HG03095 (cell line): ENCODE measurements around the gene SLC25A33.

Experiments used
- ATAC-seq: cut with Tn5 transposase; IDR thresholded peaks from one replicate; pipeline ENCODE4 v1.9.1; 2021; ENCODE audit warnings: moderate library complexity; ENCODE audit not compliant: unreplicated experiment

Gene SLC25A33

DNA sequence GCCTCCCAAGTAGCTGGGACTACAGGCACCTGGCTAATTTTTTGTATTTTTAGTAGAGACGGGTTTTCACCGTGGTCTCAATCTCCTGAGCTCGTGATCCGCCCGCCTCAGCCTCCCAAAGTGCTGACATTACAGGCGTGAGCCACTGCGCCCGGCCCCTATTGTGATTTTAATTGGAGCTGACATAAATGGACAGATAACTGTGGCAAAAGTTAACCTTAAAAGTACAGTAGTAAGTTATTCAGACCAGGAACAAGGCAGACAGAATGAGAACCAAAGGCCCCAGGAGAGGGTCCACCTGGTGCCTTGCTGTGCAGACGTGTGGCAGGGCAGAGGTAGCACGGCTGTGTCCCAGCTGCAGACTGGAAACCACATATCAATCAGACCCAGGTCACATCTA is 60.5 kb downstream of the SLC25A33 start:
- no peak for ATAC-seq

DNA sequence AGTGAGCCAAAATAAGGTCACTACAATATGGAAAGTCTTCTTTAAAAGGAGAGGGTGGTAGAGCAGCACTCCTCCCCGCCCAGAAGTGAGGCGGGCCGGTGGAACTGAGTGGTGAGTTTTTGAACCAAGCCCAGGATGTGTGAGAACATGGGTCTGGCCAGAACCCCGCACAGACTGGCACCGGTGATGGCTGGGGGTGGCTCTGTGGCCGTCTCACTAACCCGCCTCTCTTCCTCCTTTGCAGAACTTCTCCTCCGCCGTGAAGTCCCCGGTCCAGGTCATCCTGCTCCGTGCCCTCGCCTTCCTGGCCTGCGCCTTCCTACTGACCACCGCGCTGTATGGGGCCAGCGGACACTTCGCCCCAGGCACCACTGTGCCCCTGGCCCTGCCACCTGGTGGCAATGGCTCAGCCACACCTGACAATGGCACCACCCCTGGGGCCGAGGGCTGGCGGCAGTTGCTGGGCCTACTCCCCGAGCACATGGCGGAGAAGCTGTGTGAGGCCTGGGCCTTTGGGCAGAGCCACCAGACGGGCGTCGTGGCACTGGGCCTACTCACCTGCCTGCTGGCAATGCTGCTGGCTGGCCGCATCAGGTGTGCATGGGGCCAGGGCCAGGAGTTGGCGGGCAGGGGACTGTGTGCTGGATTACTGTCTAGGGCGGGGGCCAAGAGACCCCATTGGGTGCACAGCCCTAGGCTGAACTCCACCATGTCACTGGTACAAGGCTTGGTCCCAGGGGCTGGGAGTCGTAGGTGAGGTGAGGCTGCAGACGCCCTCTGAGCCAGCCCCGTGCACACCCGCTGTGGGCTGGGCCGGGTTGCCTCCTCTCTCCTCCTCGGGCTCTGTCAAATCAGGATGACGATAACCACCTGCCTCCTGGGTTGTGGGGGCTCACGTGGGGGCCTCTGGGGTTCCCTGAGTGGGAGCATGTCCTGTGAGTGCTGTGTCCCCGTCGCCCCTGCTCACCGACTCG is 61.9 kb downstream of the SLC25A33 start:
- no peak for ATAC-seq

DNA sequence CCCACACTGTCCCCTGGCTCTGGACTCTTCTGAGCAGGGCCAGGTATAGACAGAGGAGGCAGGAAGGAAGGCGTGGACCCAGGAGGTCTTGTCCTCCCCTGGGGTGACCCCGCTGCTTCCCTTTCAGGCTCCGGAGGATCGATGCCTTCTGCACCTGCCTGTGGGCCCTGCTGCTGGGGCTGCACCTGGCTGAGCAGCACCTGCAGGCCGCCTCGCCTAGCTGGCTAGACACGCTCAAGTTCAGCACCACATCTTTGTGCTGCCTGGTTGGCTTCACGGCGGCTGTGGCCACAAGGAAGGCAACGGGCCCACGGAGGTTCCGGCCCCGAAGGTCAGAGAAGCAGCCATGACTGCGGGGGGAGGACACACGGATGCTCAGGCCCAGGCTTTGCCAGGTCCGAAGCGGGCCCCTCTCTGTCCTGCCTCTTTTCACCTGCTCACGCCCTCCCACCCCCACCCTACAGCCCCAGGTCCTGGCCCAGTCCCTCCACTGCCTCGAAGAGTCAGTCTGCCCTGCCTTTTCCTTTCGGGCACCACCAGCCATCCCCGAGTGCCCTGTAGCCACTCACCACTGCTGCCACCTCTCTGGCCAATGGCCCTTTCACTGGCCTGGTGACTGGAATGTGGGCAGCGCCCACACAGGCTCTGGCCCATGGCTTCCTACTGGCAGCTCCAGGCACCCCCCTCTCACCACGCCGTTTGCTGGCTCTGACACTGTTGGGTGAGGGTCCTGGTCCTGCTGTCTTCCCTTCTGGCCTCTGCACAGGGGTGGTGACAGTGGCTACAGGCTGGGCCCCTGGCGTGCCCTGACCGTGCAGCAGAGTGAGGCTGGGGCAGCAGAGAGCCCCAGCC is 62.9 kb downstream of the SLC25A33 start:
- ATAC-seq, result no peak

DNA sequence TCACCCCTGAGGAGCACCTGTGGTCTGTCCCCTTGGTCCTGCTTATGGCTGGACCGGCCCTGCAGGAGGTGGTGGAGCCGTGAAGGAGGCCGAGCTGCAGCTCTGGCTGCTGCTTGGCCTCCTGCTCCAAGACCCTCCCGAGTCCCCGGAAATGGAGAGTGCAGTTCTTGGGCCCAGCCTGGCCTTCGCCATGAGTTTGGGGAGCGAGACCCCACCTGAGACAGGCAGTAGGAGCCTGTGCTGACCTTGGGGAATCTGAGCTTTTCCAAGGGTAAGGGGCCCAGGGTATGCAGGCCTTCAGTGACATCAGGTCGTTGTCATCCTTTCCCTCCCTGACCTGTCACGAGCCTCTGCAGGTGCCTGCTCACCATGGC is 63.5 kb downstream of the SLC25A33 start:
- ATAC-seq, result no peak

- ATAC-seq, result no peak
These were observed 64.0 kb downstream of the SLC25A33 start for GRCh38 chr1:9603307-9603706.

DNA sequence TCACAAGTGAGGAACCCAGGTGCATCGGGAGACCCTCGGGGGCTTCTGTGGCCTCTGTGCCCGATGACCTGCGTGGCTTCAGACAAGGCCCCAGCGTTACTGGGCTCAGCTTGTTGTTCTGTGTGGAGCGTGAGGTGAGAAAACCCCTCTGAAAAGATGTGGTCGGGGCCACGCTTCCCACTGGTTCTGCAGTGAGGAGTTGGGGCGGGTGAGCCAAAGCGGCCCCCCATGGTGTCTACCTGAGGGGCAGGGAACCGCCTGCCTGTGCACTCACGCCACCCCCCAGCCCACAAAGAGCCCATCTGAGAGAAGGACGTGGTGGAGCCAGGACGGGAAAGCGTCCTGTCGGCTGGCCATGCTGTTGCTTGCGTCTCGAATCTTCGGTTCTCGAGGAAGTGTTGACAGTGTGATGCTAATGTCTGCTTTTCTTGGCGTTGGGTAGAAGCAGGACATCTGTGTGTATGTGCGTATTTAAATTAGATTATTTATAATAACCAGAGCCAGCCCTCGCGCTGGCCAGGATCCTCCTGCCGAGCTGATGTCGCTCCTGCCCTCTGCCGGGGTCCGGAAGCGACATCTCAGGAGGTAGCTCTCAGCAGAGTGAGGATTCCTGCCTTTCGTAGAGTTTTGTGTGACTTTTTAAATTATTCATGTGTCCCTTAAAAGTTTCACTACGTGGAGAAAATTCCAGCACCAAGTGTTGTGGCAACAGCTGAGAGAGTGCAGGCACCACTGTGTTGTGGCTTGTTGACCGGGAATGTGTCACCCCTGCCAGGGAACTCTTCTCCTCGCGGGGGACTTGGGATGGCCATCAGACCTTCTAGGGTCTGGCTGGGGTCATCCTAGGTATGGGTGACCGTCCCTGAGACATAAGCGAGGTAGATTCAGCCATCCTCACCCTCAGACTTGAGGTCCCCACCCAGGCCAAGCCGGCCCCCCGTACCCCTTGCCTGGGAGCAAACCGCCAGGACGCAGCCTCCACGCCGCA is 64.8 kb downstream of the SLC25A33 start:
- no peak for ATAC-seq

DNA sequence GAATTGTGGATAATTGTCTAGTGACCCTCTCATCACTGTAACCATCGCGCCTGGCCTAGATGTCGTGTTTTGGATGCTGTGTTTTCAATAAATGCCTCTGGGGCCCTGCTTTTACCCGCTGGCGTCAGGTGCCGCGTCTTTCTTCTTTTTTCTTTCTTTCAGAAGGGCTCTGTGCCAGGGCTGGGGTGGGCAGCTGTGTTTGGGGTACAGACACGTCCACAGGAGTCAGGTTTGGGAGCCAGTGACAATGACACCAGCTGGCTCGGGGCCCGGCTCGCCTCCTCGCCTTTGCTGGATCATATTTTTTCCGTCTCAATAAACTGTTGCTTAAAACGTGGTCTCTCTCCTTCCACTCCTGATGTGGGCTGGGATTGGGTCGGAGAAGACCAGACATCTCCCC is 65.6 kb downstream of the SLC25A33 start:
- no peak for ATAC-seq

- no peak for ATAC-seq
These were observed 66.7 kb downstream of the SLC25A33 start for GRCh38 chr1:9605946-9606455.

DNA sequence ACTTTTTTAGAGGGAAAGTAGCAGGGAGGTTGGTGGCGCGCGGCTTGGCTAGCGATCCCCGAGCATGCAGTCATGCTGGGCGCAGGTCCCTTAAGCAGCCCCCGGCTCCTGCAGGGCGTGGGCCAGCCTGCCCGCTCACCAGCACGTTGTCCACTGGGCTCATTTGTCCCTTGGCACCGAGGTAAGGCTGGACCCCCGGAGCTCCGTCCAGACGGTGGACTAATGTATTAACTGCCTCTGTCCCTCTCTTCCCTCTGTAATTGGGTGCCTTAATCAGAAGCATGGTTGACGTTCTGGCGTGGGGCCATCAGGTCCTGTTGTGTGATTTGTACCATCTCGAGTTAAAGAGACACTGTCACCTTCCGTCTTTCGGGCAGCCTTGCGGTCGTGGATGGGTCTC is 67.2 kb downstream of the SLC25A33 start:
- ATAC-seq, result no peak

- ATAC-seq, result no peak
These were observed 67.7 kb downstream of the SLC25A33 start for GRCh38 chr1:9606948-9607347.

- ATAC-seq, result no peak
These were observed 68.1 kb downstream of the SLC25A33 start for GRCh38 chr1:9607352-9607751.

DNA sequence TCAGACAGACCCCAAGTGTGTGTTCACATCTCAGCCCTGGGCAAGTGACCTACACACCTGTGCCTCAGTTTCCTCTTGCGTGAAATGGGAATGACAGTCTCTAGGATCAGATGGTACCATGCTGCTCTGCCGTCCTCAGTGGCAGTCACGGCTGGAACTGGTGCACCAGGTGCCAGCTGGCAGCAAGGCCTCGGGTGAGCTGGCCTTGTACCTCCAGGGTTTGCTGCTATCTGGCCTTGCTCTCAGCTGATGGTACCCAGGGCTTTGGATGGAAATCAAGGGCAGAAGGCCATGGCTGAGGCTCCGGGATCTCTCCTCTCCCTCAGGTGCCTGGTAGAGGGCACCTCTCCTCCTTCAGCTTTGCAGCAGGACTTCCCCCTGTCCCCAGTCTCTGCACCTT is 70.7 kb downstream of the SLC25A33 start:
- no peak for ATAC-seq

DNA sequence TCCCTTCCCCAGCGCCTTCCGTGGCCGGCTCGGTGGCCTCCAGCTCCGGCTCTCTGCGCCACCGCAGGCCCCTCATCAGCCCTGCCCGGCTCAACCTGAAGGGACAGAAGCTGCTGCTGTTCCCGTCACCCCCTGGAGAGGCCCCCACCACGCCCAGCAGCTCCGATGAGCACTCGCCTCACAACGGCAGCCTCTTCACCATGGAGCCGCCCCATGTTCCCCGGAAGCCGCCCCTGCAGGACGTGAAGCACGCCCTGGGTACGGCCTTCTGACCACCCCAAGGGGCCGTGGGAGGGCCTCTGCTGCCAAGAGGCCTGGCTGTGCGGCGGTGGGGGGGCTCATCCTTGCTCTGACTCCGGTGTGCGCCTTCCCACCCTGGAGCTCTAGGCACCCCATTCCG is 71.3 kb downstream of the SLC25A33 start:
- ATAC-seq, result no peak

- ATAC-seq, result no peak
These were observed 72.5 kb downstream of the SLC25A33 start for GRCh38 chr1:9611716-9612115.

- ATAC-seq, result no peak
These were observed 73.0 kb downstream of the SLC25A33 start for GRCh38 chr1:9612162-9612845.

- ATAC-seq, result no peak
These were observed 73.8 kb downstream of the SLC25A33 start for GRCh38 chr1:9612871-9613624.

DNA sequence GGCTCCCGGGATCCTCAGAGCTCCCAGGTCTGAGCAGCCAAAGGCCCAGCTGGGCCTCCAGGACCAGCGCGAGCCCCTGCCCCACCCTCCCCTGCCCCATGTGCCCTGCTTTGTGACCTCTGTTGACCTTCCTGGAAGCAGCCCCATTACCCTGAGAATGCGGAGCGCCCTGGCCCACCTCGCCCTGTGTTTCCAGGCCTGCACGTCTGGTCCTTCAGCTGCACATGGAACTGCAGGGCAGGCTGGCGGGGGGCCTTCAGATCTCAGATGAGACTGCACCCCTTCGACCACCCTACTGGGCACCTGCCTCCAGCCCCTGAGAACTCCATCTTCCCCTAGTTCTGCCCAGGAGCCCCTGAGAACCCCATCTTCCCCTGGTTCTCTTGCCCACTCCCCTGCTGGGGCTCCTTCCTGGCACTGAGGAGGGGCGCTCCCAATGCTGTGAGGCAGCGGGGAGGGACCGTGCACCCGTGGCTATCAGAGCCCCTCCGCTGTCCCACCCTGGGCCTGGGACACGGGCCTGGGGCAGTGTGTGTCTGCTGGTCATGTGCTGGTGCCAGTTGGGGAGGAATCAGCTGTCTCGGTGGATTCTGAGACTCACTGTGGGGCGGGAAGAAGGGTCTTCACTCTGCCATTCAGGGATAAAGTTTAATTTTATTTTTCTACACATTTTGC is 74.5 kb downstream of the SLC25A33 start:
- no peak for ATAC-seq

- no peak for ATAC-seq
These were observed 76.2 kb downstream of the SLC25A33 start for GRCh38 chr1:9615316-9616063.
